GM19463 (cell line): ENCODE results near the gene PGGT1B.

Experiments used
- ATAC-seq: cut with Tn5 transposase; IDR thresholded peaks from one replicate; pipeline ENCODE4 v1.9.1; 2021; ENCODE audit warnings: mild to moderate bottlenecking, moderate library complexity; ENCODE audit not compliant: unreplicated experiment

PGGT1B gene

DNA sequence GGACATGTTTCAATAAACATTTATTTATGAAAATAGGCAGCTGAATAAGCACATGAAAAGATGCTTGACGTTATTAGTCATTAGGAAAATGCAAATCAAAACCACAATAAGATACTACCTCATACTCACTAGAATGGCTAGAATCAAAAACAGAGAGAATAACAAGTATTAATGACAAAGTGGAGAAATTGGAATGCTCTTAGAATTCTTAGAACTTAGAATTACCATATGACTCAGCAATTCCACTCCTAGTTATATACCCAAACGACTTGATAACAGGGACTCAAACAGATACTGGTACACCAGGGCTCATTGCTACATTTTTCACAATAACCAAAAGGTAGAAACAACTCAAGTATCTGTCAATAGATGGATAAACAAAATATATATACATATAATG lies 77.9 kb downstream of the PGGT1B start:
- no peak for ATAC-seq

DNA sequence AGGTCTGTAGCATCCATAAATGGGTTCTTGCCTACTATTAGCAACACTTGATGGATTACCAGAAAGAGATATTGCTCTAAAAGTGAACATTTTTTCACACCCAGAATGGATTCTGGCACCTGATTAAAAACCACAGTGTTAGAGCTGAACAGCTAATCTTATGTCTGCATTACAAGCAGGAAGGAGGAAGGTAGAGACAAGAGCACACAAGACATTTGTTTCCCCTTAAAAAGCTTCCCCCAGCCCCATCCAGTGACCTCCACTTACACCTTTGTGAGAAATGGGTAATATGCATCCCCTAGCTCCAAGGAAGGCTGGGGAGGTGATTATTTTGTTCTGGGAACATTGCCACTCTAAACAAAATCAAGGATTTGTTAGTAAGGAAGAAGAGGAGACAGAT lies 80.9 kb downstream of the PGGT1B start:
- ATAC-seq: no peak

GRCh38 chr5:115180165-115180709 lies 82.4 kb downstream of the PGGT1B start:
- ATAC-seq: peak; percentile 65

DNA sequence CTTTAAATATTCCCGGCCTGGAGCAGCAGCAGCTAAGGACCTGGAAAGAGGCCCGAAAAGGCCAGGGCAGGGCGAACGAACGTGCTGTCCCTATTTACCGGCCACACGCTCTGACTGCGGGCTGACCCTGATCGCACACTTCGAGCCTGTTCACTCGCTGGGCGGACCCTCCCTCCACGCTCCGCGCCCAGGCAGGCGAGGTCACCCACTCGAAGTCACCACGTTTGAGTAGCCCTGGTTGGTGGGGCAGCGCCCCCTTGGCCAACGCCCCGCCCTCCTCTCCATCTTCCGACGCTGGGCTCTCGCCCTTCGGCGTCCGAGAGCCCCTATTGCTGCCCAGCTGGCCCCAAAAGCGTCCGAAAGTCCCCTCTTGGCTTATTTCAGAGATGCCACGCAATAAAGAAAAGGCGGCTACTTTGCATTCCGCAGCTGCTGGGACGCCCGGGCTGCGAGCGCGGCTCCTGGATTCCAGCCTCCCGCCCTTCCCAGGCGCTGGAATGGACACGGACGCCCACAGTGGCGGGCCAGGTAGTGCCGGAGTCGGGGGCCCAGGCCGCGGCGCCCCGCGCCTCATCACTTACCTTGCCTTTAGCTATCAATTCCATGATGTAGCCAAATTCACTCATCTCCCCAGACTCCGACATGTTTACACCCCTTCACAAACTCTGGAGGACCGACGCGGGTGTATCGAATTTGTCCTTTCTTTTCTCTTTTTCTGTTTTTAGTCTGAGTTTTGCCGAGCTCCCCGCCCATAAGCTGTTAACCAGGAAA lies 83.1 kb downstream of the PGGT1B start:
- peak; percentile 49 for ATAC-seq

DNA sequence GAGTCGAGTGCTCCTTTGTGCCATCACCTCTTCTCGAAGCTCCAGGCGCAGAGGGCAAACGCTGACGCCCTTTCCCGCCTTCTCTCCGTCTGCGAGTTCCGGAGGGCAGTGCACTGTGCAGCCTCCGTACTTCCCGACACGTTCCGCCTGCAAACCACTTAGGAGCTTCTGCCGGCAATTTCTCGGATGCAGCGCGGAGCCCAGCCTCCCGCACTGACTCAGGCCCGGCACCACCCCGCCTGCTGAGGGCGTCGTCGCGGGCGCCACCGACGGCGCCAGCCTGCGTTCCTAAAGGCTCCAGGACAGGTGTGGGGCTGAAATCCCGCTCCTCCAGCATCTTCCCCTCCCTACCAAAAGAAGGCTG lies 83.7 kb downstream of the PGGT1B start:
- ATAC-seq: no peak

GRCh38 chr5:115170929-115171510 lies 91.7 kb downstream of the PGGT1B start:
- ATAC-seq: no peak

GRCh38 chr5:115170134-115170928 lies 92.3 kb downstream of the PGGT1B start:
- ATAC-seq: peak; percentile 50

GRCh38 chr5:115169487-115170133 lies 93.1 kb downstream of the PGGT1B start, which contains the start of gene TRIM36:
Gene TRIM36, minus strand, starts transcription at chr5:115169908. Its CDS starts 274 bp downstream, at chr5:115169634.
- ATAC-seq: peak; percentile 96

GRCh38 chr5:115168829-115169486 lies 93.7 kb downstream of the PGGT1B start:
- no peak for ATAC-seq

DNA sequence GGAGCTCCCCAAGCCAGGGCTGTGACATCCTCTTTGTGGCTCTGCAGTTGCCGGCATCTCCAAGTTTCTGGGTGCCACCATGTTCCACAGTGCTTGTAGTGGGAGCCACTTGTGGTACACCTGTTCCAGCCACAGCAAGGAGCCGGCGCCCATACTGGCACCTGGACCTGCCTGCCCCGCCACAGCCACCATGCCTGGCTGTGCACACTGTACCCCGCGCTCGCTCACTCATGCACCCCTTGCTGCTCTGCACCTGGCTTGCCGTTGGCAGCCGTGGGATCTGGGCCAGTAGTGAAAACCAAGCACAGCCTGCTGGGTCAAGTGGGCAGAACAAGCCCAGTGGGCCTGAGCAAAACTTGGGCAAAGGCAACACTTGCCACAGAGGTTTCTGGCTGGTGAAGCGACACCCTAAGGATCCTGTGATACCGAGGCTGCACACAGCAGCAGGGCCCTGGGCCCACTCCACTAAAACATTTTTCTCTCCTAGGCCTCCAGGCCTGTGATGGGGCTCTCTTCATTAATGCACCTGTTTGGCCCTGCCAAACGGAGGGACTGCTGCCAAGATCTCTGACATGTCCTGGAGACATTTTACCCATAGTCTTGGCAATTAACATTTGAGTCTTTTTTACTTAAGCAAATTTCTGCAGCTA lies 95.8 kb downstream of the PGGT1B start:
- ATAC-seq: no peak

DNA sequence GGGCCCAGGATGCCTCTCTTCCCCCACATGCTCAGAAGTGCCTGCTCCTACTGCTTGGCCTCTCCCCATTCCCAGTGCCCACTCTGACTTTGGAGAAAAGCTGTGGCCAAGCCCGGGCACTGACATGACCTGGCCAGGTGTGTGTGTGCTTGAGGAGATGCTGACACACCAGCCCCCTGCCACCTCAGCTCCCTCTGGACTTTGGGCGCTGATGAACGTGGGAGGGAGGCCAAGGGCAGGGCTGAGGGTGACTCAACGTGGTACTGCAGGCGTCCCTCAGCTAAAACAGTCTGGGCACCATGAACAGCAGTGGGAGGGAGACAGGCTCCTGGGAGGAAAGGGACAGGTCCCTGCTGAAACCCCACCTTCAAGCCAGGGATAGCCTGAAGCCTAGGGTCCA lies 96.9 kb downstream of the PGGT1B start:
- no peak for ATAC-seq

DNA sequence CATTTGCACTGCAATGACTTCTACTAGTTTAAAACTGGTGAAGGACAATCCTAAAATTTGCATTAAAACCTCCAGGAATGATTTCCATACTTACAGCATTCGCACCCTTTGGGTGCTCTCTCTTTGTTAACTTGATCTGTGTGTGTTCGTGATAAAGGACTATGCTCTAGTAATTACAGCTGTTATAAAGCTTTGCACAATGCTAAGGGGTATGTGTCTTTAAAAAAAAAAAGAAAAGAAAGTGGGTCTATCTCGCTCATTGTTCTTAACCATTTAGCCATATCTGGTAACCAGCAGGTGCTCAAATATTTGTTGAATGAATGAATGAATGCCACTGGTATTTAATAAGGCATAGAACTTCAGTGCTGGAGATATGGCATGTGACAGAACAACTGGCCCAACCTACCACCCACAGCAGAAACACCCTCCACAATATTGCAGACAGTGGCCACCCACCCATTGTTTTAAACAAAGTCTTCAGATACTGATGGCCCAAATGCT lies 101.7 kb downstream of the PGGT1B start:
- ATAC-seq: no peak
